BLaER1 (cell line): ENCODE data around the gene SUPT3H.
"Not testable (repeated sequence)": the region's sequence is repeated elsewhere in the genome, so short reads cannot be mapped to it uniquely, and the experiment has no call there.

Experiments used
- H3K27ac ChIP-seq: shearing (Covaris generic); formaldehyde crosslinking; 2 replicates; pipeline ENCODE4 v1.8.1; 2022
- H3K27me3 ChIP-seq: shearing (Covaris generic); formaldehyde crosslinking; 2 replicates; pipeline ENCODE4 v1.8.1; 2022
- H3K36me3 ChIP-seq: shearing (Covaris generic); formaldehyde crosslinking; 2 replicates; pipeline ENCODE4 v1.8.1; 2022
- H3K4me1 ChIP-seq: shearing (Covaris generic); formaldehyde crosslinking; 2 replicates; pipeline ENCODE4 v1.8.1; 2022
- H3K4me2 ChIP-seq: shearing (Covaris generic); formaldehyde crosslinking; 2 replicates; pipeline ENCODE4 v1.8.1; 2022
- H3K4me3 ChIP-seq: shearing (Covaris generic); formaldehyde crosslinking; 2 replicates; pipeline ENCODE4 v1.8.1; 2022
- H3K9ac ChIP-seq: shearing (Covaris generic); formaldehyde crosslinking; 2 replicates; pipeline ENCODE4 v1.8.1; 2022
- H3K9me3 ChIP-seq: shearing (Covaris generic); formaldehyde crosslinking; 2 replicates; pipeline ENCODE4 v1.8.1; 2022
- H4K20me1 ChIP-seq: shearing (Covaris generic); formaldehyde crosslinking; 2 replicates; pipeline ENCODE4 v1.8.1; 2022
- Cebpa-rat ChIP-seq: shearing (Covaris generic); IDR thresholded peaks from 2 replicates; pipeline ENCODE4 v1.8.1; 2022

SUPT3H gene

DNA sequence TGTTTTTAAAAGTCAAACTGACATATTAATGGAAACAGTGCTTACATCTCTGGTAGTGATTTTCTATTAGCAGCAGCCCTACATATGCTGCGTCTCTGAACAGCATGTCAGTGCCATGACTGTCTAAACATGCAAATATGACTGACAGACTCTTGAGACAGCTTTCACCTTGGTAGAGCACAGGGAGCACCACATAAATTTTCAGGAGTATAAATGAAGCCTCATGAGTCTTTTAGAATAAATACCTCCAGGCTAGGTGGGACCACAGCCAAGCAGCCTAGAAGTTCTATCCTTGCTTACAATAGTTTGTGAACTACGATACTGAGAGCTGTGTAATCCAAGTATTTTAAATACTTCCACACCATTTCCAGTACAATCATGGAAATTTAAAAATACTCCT is 460.3 kb downstream of the SUPT3H start:
- no peak overlapping the region for H3K4me3 ChIP-seq
- H3K4me2 ChIP-seq = no peak overlapping the region
- H3K27me3 ChIP-seq = no peaks in the 10 kb centered on the region
- H4K20me1 ChIP-seq = no peaks in the 10 kb centered on the region
- no peak overlapping the region for H3K27ac ChIP-seq
- no peak overlapping the region for H3K9ac ChIP-seq
- no peaks in the 10 kb centered on the region for H3K36me3 ChIP-seq
- H3K9me3 ChIP-seq = no peaks in the 10 kb centered on the region
- TF ChIP-seq Cebpa-rat = no peak
- H3K4me1 ChIP-seq = no peaks in the 10 kb centered on the region

GRCh38 chr6:44915111-44915510 is 462.6 kb downstream of the SUPT3H start:
- Histone ChIP-seq H3K27ac (no peak overlapping the region), H3K9ac (no peak overlapping the region), H3K9me3 (no peaks in the 10 kb centered on the region), H3K4me1 (no peaks in the 10 kb centered on the region), H3K27me3 (no peaks in the 10 kb centered on the region), H3K4me2 (no peak overlapping the region), H3K4me3 (no peak overlapping the region), H4K20me1 (no peaks in the 10 kb centered on the region), H3K36me3 (no peaks in the 10 kb centered on the region)
- TF ChIP-seq Cebpa-rat = no peak

- Histone ChIP-seq H3K9me3 (no peaks in the 10 kb centered on the region), H3K4me1 (no peaks in the 10 kb centered on the region), H4K20me1 (no peaks in the 10 kb centered on the region), H3K27ac (no peak overlapping the region), H3K27me3 (no peaks in the 10 kb centered on the region), H3K4me2 (no peak overlapping the region), H3K9ac (no peak overlapping the region), H3K36me3 (no peaks in the 10 kb centered on the region), H3K4me3 (no peak overlapping the region)
- TF ChIP-seq Cebpa-rat = no peak
Measured at GRCh38 chr6:44914141-44914540, 463.6 kb downstream of the SUPT3H start.

DNA sequence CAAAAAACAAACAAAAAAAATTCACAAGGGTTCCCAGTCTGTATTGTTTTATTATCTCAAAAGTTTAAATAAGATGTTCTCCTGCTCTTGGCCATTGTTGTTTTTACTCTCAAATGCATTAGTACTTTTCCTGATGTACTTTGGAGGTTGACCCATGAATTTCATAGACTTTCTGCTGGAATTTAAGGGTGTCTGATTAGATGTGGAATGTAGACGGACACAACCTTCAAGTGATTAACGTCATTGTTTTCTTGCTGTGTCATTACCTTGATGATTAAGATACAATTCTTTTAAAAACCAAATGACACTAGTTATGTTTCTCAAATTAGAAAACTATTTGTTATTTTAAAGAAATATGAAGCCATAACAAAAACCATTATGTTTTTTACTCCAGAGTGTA is 471.0 kb downstream of the SUPT3H start:
- H3K27ac ChIP-seq = no peak overlapping the region
- no peaks in the 10 kb centered on the region for H3K4me1 ChIP-seq
- no peaks in the 10 kb centered on the region for H3K27me3 ChIP-seq
- H3K9ac ChIP-seq = no peak overlapping the region
- no peaks in the 10 kb centered on the region for H3K9me3 ChIP-seq
- H3K4me2 ChIP-seq = no peak overlapping the region
- no peak overlapping the region for H3K4me3 ChIP-seq
- no peak for TF ChIP-seq Cebpa-rat
- no peaks in the 10 kb centered on the region for H4K20me1 ChIP-seq
- H3K36me3 ChIP-seq = no peaks in the 10 kb centered on the region

DNA sequence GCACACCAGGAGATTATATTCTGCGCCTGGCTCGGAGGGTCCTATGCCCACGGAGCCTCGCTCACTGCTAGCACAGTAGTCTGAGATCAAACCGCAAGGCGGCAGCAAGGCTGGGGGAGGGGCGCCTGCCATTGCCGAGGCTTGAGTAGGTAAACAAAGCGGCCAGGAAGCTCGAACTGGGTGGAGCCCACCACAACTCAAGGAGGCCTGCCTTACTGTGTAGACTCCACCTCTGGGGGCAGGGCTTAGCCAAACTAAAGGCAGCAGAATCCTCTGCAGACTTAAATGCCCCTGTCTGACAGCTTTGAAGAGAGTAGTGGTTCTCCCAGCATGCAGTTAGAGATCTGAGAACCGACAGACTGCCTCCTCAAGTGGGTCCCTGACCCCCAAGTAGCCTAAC is 477.4 kb downstream of the SUPT3H start:
- not testable (repeated sequence) for H3K36me3 ChIP-seq, H3K27me3 ChIP-seq, H3K9me3 ChIP-seq, H3K9ac ChIP-seq, H3K4me1 ChIP-seq, H3K4me3 ChIP-seq, H3K4me2 ChIP-seq, H4K20me1 ChIP-seq, H3K27ac ChIP-seq

DNA sequence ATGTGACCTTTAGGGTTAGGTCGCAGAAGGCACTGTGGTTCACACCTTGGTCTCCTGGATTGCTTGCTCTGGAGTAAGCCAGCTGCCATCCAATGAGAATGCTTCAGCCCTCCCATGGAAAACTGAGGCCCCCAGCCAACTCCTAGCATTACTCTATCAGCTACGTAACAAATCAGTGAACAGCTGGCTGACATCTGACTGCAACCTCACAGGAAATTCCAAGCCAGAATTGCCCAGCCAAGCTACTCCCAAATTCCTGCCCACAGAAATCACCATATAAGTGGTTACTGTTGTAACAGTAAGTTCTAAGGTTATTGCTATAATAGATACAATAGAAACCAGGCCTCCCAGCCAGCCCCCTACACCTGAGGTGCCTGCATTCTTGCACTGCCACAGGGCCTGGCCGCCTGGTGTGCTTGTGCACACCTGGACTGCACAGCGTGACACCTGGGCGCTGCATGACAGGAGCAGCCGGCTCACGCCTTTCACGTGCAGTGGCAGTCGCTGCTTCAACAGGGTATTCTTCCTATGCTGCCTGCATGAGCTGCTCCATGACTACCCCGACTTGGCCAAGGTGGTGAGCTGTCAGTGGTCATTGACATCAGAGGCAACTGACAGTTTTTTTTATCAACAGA is 479.3 kb downstream of the SUPT3H start:
- Histone ChIP-seq H3K27ac (no peak overlapping the region), H3K4me2 (no peak overlapping the region), H3K36me3 (no peaks in the 10 kb centered on the region), H3K4me3 (no peak overlapping the region), H3K9me3 (no peaks in the 10 kb centered on the region; the same call in 1 of the 2 replicates), H3K27me3 (no peaks in the 10 kb centered on the region), H4K20me1 (no peaks in the 10 kb centered on the region), H3K4me1 (no peaks in the 10 kb centered on the region), H3K9ac (no peak overlapping the region)
- TF ChIP-seq Cebpa-rat = no peak

DNA sequence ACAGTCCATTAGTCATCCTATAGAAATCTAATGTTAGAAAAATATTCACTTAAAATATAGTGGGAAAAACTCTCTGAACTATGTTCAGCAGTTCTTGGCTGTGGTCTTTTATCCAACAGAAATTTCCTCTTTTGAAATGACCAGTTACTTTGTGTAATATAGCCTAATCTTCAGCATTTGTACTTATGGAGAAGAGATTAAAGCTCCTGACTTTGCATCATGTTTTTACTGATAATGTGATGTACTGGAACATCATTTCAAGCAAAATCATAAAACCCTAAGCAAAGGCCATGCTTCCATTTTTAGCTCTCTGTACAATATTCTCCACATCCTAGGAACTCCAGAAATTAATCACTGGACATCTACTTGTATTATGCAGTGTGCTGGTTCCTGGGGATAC is 480.4 kb downstream of the SUPT3H start:
- Histone ChIP-seq H3K9ac (no peak overlapping the region), H3K36me3 (no peaks in the 10 kb centered on the region), H3K4me2 (no peak overlapping the region), H3K27me3 (no peaks in the 10 kb centered on the region), H3K4me3 (no peak overlapping the region), H3K4me1 (no peaks in the 10 kb centered on the region), H3K27ac (no peak overlapping the region), H4K20me1 (no peaks in the 10 kb centered on the region), H3K9me3 (no peaks in the 10 kb centered on the region; the same call in 1 of the 2 replicates)
- TF ChIP-seq Cebpa-rat = no peak

- Histone ChIP-seq H3K27me3 (no peaks in the 10 kb centered on the region), H3K9me3 (no peaks in the 10 kb centered on the region; the same call in 1 of the 2 replicates), H3K9ac (no peak overlapping the region), H4K20me1 (no peaks in the 10 kb centered on the region), H3K4me2 (no peak overlapping the region), H3K36me3 (no peaks in the 10 kb centered on the region), H3K27ac (no peak overlapping the region), H3K4me3 (no peak overlapping the region), H3K4me1 (no peaks in the 10 kb centered on the region)
- no peak for TF ChIP-seq Cebpa-rat
Measured at GRCh38 chr6:44896701-44897100, 481.0 kb downstream of the SUPT3H start.

DNA sequence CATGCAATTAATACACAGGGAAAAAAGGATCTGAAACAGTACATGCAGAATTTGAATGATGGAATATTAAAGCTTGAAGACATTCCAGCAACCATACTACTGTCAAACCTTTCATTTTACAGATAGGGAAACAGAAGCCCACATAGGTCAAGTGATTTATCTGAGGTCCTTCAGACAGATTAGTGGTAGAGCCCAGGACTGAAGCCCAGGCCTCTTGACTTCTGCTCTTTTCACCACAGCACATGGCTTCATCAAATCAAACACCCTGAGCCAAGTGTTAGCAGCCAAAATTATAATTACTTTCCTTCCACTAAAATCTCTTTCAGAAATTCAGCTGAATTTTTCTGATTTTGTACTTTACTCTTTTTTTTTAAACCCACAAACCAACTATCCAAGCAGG is 485.2 kb downstream of the SUPT3H start:
- Histone ChIP-seq H3K27me3 (no peaks in the 10 kb centered on the region), H3K9me3 (no peaks in the 10 kb centered on the region), H3K4me2 (no peak overlapping the region), H4K20me1 (no peaks in the 10 kb centered on the region), H3K4me3 (no peak overlapping the region), H3K9ac (no peak overlapping the region), H3K4me1 (no peaks in the 10 kb centered on the region), H3K27ac (no peak overlapping the region), H3K36me3 (no peaks in the 10 kb centered on the region)
- TF ChIP-seq Cebpa-rat = no peak

GRCh38 chr6:44879071-44879470 is 498.7 kb downstream of the SUPT3H start:
- H3K4me1 ChIP-seq, H3K9ac ChIP-seq, H3K36me3 ChIP-seq, H4K20me1 ChIP-seq, H3K4me3 ChIP-seq, H3K9me3 ChIP-seq, H3K27ac ChIP-seq, H3K27me3 ChIP-seq, H3K4me2 ChIP-seq: not testable (repeated sequence)

GRCh38 chr6:44876638-44877037 is 501.1 kb downstream of the SUPT3H start:
- not testable (repeated sequence) for H3K36me3 ChIP-seq, H3K4me2 ChIP-seq, H3K9me3 ChIP-seq, H3K9ac ChIP-seq, H3K4me3 ChIP-seq, H3K27ac ChIP-seq, H4K20me1 ChIP-seq, H3K4me1 ChIP-seq, H3K27me3 ChIP-seq
